GM18526 (cell line): ENCODE measurements around the gene DSP.

ENCODE experiments used
- POLR2A ChIP-seq: IDR thresholded peaks from 3 replicates; pipeline ENCODE4 v1.6.1; 2011; ENCODE audit not compliant: insufficient read length; ENCODE audit errors: extremely low read depth

DSP gene

DNA sequence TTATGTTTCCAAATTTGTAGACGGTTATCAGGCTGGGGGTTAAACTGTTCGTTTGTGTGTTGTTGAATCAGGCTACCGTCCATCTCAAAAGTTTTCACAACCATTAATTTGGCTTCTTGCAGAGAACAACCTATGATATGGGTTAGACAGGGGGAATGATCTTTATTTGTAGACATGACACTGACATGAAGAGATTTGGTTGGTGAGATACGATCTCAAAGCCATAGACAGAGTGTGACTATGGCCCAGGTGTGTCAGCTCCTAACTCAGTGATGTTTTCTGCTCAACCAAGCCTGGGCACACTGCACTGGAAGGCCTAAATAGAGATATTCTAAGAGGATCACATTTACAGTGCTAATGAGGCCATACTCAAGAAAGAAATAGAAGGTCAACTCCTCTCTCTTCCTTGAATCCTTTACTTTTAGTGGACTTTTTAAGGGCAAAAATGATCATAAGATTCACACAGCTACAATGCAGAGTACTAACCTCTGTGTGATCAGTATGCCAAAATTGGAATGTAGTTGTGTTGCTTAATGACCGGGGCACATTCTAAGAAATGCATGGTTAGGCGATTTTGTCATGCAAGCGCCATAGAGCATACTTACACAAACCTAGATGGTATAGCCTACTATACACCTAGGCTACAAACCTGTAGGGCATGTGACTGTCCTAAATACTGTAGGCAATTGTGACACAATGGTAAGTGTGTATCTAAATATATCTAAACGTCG lies 30.9 kb downstream of the DSP start:
- TF ChIP-seq POLR2A: no peak

DNA sequence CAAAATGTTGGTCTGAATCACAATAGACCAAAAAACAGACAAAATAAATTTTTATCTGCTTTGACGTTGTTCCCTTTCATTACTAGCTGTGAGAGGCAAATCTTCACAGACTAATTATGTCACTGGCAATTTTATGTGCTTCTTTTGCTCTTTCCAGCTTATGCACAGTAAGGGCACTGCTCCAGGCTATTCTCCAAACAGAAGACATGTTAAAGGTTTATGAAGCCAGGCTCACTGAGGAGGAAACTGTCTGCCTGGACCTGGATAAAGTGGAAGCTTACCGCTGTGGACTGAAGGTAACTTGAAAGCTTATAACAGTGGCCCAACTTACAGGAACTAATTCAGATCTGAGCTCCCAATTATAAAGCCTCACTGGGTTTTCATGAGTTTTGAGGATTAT lies 33.0 kb downstream of the DSP start:
- no peak for TF ChIP-seq POLR2A

DNA sequence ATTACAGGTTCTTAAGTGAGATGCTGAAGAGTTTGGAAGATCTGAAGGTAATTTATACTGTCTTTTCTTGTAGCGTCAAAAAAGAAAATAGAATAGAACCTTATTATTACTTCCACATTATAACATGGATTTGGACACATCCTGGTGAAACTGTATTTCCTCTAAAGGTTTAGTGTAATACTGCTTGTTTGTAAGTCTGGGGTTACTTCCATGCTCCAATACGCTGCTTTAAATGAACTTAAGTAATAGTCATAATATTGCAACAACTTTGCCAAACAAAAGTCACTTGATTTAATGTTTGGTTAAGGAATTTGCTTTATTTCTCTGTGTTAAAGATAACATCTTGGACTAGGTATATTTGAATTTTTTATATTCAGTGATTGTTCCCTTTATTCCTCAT lies 37.0 kb downstream of the DSP start:
- TF ChIP-seq POLR2A: no peak

DNA sequence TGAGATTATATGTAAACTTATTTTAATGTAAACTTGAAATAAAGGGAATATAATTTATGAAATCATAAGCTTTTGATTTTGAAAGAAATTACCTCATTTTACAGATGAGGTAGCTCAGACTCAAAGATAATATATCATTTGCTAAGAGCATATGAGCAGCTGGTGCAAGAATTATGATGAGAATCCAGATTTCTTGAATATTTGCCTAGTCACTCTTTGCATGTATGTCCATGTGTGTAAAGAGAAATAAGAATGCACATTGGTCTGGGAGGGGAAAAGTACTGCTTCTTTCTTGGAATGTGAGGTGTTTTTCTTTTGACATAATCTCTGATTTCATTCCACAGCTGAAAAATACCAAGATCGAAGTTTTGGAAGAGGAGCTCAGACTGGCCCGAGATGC lies 37.5 kb downstream of the DSP start:
- TF ChIP-seq POLR2A: no peak

DNA sequence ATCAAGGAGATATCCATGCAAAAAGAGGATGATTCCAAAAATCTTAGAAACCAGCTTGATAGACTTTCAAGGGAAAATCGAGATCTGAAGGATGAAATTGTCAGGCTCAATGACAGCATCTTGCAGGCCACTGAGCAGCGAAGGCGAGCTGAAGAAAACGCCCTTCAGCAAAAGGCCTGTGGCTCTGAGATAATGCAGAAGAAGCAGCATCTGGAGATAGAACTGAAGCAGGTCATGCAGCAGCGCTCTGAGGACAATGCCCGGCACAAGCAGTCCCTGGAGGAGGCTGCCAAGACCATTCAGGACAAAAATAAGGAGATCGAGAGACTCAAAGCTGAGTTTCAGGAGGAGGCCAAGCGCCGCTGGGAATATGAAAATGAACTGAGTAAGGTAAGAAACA lies 38.4 kb downstream of the DSP start:
- TF ChIP-seq POLR2A: no peak

DNA sequence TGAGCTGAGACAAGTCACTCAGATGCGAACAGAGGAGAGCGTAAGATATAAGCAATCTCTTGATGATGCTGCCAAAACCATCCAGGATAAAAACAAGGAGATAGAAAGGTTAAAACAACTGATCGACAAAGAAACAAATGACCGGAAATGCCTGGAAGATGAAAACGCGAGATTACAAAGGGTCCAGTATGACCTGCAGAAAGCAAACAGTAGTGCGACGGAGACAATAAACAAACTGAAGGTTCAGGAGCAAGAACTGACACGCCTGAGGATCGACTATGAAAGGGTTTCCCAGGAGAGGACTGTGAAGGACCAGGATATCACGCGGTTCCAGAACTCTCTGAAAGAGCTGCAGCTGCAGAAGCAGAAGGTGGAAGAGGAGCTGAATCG lies 39.1 kb downstream of the DSP start:
- TF ChIP-seq POLR2A: no peak

DNA sequence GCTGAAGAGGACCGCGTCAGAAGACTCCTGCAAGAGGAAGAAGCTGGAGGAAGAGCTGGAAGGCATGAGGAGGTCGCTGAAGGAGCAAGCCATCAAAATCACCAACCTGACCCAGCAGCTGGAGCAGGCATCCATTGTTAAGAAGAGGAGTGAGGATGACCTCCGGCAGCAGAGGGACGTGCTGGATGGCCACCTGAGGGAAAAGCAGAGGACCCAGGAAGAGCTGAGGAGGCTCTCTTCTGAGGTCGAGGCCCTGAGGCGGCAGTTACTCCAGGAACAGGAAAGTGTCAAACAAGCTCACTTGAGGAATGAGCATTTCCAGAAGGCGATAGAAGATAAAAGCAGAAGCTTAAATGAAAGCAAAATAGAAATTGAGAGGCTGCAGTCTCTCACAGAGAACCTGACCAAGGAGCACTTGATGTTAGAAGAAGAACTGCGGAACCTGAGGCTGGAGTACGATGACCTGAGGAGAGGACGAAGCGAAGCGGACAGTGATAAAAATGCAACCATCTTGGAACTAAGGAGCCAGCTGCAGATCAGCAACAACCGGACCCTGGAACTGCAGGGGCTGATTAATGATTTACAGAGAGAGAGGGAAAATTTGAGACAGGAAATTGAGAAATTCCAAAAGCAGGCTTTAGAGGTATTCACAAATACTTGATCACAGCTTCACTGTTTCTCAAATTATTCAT lies 39.6 kb downstream of the DSP start:
- TF ChIP-seq POLR2A: no peak

DNA sequence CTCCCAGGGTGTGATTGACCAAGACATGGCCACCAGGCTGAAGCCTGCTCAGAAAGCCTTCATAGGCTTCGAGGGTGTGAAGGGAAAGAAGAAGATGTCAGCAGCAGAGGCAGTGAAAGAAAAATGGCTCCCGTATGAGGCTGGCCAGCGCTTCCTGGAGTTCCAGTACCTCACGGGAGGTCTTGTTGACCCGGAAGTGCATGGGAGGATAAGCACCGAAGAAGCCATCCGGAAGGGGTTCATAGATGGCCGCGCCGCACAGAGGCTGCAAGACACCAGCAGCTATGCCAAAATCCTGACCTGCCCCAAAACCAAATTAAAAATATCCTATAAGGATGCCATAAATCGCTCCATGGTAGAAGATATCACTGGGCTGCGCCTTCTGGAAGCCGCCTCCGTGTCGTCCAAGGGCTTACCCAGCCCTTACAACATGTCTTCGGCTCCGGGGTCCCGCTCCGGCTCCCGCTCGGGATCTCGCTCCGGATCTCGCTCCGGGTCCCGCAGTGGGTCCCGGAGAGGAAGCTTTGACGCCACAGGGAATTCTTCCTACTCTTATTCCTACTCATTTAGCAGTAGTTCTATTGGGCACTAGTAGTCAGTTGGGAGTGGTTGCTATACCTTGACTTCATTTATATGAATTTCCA lies 43.9 kb downstream of the DSP start:
- TF ChIP-seq POLR2A: no peak

DNA sequence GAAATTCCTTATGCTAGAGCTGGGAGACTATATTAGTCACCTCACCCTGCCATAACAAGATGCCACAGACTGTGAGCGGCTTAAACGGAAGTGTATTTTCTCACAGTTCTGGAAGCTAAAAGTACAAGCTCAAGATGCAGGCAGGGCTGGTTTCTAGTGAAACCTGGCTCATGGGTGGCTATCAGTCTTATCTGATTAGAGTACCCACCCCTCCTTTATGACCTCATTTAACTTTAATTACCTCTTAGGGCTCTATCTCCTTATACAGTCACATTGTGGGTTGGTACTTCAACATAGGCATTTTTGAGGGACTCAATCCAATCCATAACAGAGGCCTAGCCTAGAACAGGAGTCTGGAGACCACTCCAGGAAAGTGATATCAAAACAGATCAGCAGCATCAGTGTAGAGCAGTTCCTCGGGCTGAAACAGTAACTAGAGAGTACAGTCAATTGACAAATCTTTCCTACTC lies 46.2 kb downstream of the DSP start:
- TF ChIP-seq POLR2A: no peak

DNA sequence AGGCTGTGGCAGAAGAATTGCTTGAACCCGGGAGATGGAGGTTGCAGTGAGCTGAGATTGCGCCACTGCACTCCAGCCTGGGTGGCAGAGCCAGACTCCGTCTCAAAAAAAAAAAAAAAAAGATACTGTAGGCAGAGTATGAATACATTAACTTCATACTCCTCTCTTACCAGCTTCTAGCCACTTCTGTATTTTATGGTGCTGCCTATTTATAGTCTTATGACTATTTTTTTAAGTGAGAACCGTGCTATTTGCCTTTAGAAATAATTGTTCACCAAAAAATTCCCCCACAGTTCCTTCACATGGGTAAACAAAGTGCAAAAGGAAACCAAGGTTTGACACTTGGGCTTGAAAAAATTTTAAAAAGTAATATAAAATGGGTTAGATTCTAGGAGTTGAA lies 47.0 kb downstream of the DSP start:
- no peak for TF ChIP-seq POLR2A

DNA sequence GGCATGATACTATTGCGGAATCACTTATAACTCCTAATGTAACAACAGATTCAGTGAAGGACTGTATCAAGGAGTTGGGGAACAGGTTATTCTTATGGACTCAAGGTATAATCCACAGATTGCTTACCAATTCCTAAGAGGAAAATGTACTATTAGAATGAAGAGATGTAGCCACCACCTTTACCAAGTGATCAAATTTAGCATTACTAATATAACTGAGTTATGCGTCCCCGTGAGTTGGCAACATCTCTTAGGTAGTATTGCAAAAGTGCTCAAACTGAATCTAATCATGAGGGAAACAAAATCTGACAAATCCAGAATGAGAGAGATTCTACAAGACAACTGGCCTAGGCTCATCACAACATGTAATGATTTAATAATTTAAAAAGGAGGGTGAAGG lies 47.8 kb downstream of the DSP start:
- no peak for TF ChIP-seq POLR2A

DNA sequence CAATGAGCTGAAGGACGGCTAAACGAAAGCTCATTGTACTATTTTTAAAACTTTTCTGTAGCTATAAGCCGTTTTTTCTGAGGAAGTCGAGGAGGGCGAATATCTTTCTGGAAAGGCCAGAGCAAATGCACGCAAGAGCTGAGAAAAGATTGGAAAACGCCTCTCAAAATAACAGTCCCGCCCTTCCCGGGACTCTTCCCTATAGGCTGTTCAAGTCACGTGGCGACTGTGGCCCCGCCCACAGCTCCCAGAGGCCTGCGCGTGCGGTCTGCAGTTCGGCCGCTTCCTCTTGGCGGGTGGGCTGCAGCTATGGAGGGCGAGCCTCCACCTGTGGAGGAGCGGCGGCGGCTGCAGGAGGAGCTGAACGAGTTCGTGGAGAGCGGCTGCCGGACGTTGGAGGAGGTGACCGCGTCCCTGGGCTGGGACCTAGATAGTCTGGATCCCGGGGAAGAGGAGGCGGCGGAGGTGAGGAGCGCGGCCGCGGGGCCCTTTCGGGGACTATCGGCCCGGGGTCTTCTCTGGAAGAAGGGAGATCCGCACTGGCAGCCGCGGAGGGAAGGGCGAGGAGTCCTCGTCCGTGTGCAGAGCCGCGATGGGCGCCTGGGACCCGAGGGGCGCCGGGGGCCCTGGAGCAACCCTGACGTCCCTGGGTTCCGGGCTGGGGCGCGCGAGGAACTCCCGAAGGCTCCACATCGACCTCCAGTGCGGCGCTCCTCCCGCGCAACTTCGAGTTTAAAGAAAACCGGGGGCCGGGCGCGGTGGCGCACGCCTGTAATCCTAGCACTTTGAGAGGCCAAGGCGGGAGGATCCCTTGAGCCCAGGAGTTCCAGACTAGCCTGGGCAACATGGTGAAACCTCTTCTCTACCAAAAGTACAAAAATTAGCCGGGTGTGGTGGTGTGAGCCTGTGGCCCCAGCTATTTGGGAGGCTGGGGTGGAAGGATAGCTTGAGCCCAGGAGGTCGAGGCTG lies 48.8 kb downstream of the DSP start, which contains the start of gene SNRNP48:
Gene SNRNP48, plus strand, starts transcription at position 250 of the 969 bp plus-strand sequence. Its CDS starts 60 bp downstream, at position 310.
- peak; percentile 95 for TF ChIP-seq POLR2A

DNA sequence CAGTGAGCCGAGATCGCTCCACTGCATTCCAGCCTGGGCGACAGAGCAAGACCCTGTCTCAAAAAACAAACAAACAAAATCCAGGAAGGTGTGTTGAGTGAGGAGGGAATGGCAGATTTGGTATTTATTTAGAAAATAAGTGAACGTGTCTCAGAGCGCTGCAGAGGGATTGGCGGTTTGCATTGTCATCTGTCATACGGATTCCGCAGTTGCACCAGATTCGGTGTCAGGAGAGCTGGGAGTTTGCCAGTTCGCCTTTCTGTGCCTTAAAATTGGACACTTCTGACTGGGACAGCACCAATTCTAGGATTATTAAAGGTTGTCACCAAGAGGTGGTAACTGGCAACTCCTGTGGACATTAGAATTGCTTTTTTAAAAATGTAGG lies 49.4 kb downstream of the DSP start:
- no peak for TF ChIP-seq POLR2A

DNA sequence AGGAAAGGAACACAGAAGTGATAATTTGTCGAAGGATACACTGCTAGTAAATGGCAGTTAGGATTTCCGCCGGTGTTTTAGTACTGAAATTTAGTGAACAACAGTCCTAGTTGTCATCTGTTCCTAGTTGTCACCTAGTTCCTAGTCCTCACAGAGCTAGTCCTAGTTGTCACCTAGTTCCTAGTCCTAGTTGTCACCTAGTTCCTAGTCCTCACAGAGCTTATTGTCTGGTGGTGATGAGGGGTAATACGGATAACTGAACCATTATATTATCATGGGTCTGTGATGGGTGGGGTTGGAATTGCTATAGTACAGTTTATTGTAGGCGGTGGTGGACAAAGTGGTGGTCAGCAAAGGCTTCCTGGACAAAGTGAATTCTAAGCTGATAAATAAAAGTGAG lies 50.3 kb downstream of the DSP start:
- TF ChIP-seq POLR2A: no peak

DNA sequence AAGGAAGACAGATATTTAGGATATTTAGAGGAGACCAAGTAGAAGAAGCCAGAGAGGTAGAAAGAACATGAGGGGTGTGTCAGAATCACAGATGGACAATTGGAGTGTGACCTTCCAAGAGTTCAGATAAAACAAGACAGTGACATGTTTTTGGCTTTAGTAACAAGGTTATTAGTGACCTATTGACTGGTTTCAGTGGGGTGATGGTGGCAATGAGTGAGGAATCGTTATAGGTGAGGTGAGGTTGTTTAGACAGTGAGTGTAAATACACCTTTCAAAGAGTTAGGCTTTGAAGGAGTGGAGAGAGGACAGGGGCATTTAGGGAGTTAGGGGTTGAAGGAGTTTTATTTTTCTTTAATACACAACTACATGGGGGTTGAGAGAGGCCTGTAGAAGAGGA lies 51.8 kb downstream of the DSP start:
- no peak for TF ChIP-seq POLR2A
